Lower leg skin (tissue), 3 donors: ENCODE measurements around the gene PGM1.

Experiments used
- POLR2A ChIP-seq, 2 donors: fragments of 450-650 bp; IDR thresholded peaks; one replicate each; pipeline ENCODE4 v1.6.1; 2016 to 2017; ENCODE audit warnings: antibody characterized with exemption in 2 of 2, mild to moderate bottlenecking in 1 of 2, moderate library complexity in 1 of 2
- TF ChIP-seq, protein P1 (sequence below), 3 donors: fragments of 450-650 bp; IDR thresholded peaks; one replicate each; pipeline ENCODE4 v1.5.1; 2016; ENCODE audit warnings: antibody characterized with exemption in 3 of 3, mild to moderate bottlenecking in 3 of 3, moderate library complexity in 2 of 3

DNA sequence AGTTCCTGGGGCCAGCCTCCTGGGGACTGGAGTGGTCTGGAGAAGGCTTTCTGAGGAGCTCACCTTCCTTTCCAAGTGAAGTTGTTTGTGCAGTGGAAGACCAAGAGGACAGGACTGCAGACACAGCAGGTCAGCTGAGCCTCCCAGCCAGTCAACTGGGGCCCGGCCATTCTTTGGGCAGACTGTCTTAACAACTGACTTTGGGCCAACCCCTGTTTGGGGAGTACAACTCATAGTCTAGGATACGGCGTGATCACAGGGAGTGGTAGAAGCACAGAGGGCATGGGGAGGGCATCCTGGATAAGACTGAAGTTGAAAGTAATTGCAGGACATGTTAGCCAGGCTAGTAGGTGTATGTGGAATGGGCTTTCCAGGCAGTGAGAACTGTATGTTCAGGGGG lies 50.3 kb downstream of the PGM1 start:
- TF ChIP-seq, protein P1, sequence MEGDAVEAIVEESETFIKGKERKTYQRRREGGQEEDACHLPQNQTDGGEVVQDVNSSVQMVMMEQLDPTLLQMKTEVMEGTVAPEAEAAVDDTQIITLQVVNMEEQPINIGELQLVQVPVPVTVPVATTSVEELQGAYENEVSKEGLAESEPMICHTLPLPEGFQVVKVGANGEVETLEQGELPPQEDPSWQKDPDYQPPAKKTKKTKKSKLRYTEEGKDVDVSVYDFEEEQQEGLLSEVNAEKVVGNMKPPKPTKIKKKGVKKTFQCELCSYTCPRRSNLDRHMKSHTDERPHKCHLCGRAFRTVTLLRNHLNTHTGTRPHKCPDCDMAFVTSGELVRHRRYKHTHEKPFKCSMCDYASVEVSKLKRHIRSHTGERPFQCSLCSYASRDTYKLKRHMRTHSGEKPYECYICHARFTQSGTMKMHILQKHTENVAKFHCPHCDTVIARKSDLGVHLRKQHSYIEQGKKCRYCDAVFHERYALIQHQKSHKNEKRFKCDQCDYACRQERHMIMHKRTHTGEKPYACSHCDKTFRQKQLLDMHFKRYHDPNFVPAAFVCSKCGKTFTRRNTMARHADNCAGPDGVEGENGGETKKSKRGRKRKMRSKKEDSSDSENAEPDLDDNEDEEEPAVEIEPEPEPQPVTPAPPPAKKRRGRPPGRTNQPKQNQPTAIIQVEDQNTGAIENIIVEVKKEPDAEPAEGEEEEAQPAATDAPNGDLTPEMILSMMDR (IDR thresholded peaks at IDR 0.05): no peak
- TF ChIP-seq POLR2A (IDR thresholded peaks at IDR 0.05): no peak
